ENCODE measurements around the gene MTERF4.

GRCh38 chr2:241110607-241111439 is 8.7 kb upstream of the MTERF4 start:
- no peak for TF ChIP-seq MAX (IDR thresholded peaks at IDR 0.05; ENCODE audit: low read depth, low read length)
- no peak for TF ChIP-seq CTCF (IDR thresholded peaks at IDR 0.05; ENCODE audit: low read depth, low read length)
- TF ChIP-seq POLR2A (IDR thresholded peaks at IDR 0.05; ENCODE audit: extremely low read depth, insufficient read length) = no peak
- no peak for TF ChIP-seq MYC (IDR thresholded peaks at IDR 0.05; ENCODE audit: low read depth, low read length)
